ENCODE results near the gene LRFN2.

Gene LRFN2

GRCh38 chr6:40379811-40380210 lies 207.4 kb downstream of the LRFN2 start:
- no peak for DNase-seq (ENCODE audit: low read depth, low spot score)

GRCh38 chr6:40378725-40379074 lies 208.5 kb downstream of the LRFN2 start:
- no peak for DNase-seq (ENCODE audit: low read depth, low spot score)

GRCh38 chr6:40378071-40378724 lies 209.0 kb downstream of the LRFN2 start:
- no peak for DNase-seq (ENCODE audit: low read depth, low spot score)

- DNase-seq (ENCODE audit: low read depth, low spot score) = no peak
These were observed 209.9 kb downstream of the LRFN2 start for GRCh38 chr6:40377173-40377806.

GRCh38 chr6:40376113-40376650 lies 211.0 kb downstream of the LRFN2 start:
- no peak for DNase-seq (ENCODE audit: low read depth, low spot score)

- DNase-seq (ENCODE audit: low read depth, low spot score) = no peak
These were observed 213.9 kb downstream of the LRFN2 start for GRCh38 chr6:40373267-40373666.

- no peak for DNase-seq (ENCODE audit: low read depth, low spot score)
These were observed 215.5 kb downstream of the LRFN2 start for GRCh38 chr6:40371621-40372020.

GRCh38 chr6:40371095-40371494 lies 216.1 kb downstream of the LRFN2 start:
- no peak for DNase-seq (ENCODE audit: low read depth, low spot score)

GRCh38 chr6:40369891-40370290 lies 217.3 kb downstream of the LRFN2 start:
- DNase-seq (ENCODE audit: low read depth, low spot score) = no peak

- DNase-seq (ENCODE audit: low read depth, low spot score) = no peak
These were observed 218.1 kb downstream of the LRFN2 start for GRCh38 chr6:40369042-40369441.

GRCh38 chr6:40362859-40363258 lies 224.3 kb downstream of the LRFN2 start:
- DNase-seq (ENCODE audit: low read depth, low spot score) = no peak

GRCh38 chr6:40359808-40360207 lies 227.4 kb downstream of the LRFN2 start:
- DNase-seq (ENCODE audit: low read depth, low spot score) = peak; percentile 71

- peak; percentile 71 for DNase-seq (ENCODE audit: low read depth, low spot score)
These were observed 228.4 kb downstream of the LRFN2 start for GRCh38 chr6:40358473-40359460.

- no peak for DNase-seq (ENCODE audit: low read depth, low spot score)
These were observed 230.8 kb downstream of the LRFN2 start for GRCh38 chr6:40356242-40356910.

GRCh38 chr6:40355532-40355931 lies 231.6 kb downstream of the LRFN2 start:
- DNase-seq (ENCODE audit: low read depth, low spot score) = no peak

GRCh38 chr6:40355066-40355465 lies 232.1 kb downstream of the LRFN2 start:
- DNase-seq (ENCODE audit: low read depth, low spot score) = no peak

GRCh38 chr6:40353967-40354452 lies 233.2 kb downstream of the LRFN2 start:
- no peak for DNase-seq (ENCODE audit: low read depth, low spot score)

GRCh38 chr6:40353197-40353966 lies 233.8 kb downstream of the LRFN2 start:
- DNase-seq (ENCODE audit: low read depth, low spot score) = no peak

GRCh38 chr6:40352527-40353170 lies 234.5 kb downstream of the LRFN2 start:
- no peak for DNase-seq (ENCODE audit: low read depth, low spot score)

GRCh38 chr6:40352006-40352405 lies 235.2 kb downstream of the LRFN2 start:
- DNase-seq (ENCODE audit: low read depth, low spot score) = no peak
